PC-9 (cell line): ENCODE results near the gene LRIG3.

ENCODE experiments used
- EZH2 ChIP-seq: fragments of 200-600 bp; sonication (generic); IDR thresholded peaks from 2 replicates; pipeline ENCODE4 v1.8.0; 2017; ENCODE audit warnings: antibody characterized with exemption, low read depth
- TF ChIP-seq, protein P1 (sequence below): fragments of 200-600 bp; sonication (generic); conservative IDR thresholded peaks from 2 replicates; pipeline ENCODE4 v1.6.1; 2017; ENCODE audit warnings: mixed run types, antibody characterized with exemption, mild to moderate bottlenecking, moderate library complexity

GRCh38 chr12:58906917-58907316 is 13.4 kb downstream of the LRIG3 start:
- TF ChIP-seq, protein P1, sequence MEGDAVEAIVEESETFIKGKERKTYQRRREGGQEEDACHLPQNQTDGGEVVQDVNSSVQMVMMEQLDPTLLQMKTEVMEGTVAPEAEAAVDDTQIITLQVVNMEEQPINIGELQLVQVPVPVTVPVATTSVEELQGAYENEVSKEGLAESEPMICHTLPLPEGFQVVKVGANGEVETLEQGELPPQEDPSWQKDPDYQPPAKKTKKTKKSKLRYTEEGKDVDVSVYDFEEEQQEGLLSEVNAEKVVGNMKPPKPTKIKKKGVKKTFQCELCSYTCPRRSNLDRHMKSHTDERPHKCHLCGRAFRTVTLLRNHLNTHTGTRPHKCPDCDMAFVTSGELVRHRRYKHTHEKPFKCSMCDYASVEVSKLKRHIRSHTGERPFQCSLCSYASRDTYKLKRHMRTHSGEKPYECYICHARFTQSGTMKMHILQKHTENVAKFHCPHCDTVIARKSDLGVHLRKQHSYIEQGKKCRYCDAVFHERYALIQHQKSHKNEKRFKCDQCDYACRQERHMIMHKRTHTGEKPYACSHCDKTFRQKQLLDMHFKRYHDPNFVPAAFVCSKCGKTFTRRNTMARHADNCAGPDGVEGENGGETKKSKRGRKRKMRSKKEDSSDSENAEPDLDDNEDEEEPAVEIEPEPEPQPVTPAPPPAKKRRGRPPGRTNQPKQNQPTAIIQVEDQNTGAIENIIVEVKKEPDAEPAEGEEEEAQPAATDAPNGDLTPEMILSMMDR = no peak
- no peak for TF ChIP-seq EZH2
